ENCODE data around the gene CHRD. TPM values are rescaled to one million over a fixed set of nuclear protein-coding genes. Genes with fewer than 3 reads are reported as not detected.
"Not testable (repeated sequence)": the region's sequence is repeated elsewhere in the genome, so short reads cannot be mapped to it uniquely, and the experiment has no call there.

Gene CHRD
- total and polyA plus RNA-seq, 9 donors = 14.1 to 21.9 (median 17.6) TPM

DNA sequence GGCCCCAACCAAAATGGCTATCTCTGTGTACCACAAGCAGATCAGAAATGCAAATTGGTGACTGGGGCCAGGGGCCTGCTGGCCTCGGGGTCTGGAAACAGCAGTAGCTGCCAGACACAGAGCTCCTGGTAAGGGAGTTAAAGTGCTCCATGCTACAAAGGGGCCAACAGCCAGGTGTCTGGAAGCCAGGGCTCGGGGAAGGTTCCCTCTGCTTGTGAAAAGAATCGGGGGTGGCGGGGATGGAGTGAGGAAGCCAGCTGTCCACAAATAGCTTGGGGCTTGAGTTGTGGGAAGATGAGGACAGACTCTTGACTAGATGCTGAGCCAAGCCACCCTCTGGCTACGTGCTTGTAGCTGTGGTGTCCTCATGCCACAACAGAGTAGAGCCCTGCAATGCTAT, 39.3 kb downstream of the CHRD start:
- peaks cover 29% of the 10 kb centered on the region for H3K4me1 ChIP-seq (ENCODE audit: control insufficient read depth, insufficient read depth, low read length)
- no peak for DNase-seq
- no peak overlapping the region for H3K27ac ChIP-seq (ENCODE audit: low read length)
- no peaks in the 10 kb centered on the region for H3K9me3 ChIP-seq (replicated peaks; ENCODE audit: control insufficient read depth, low read depth, low read length)
- WGBS (ENCODE audit: insufficient coverage) = 47% methylated on average over 4 of the region's 5 CpGs
- H3K27me3 ChIP-seq (ENCODE audit: control insufficient read depth, insufficient read depth, low read length) = no peaks in the 10 kb centered on the region
- H3K36me3 ChIP-seq (ENCODE audit: control insufficient read depth, insufficient read depth, low read length) = no peaks in the 10 kb centered on the region
- no peak overlapping the region for H3K4me3 ChIP-seq (ENCODE audit: low read length)

DNA sequence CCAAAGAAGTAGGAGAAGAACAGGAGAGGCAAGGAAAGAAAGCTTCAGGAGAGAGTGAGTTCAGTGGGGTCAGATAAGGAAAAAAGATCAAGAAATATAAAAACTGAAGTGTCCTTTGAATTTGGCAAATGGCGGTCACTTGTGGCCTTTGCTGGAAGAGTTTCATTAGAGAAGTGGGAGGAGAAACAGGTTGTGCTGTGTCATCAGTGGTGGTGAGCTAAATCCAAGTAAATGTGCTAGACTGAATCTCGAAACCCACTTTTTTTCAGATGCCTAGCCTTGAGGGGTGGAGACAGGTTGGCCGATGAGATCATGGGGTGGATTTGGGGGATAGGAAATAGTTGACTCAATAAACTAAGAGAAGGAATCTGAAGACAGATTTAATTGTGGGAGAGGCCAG, 43.7 kb downstream of the CHRD start:
- H3K4me1 ChIP-seq (ENCODE audit: control insufficient read depth, insufficient read depth, low read length) = peaks cover under 1% of the 10 kb centered on the region
- no peak overlapping the region for H3K4me3 ChIP-seq (ENCODE audit: low read length)
- H3K27me3 ChIP-seq (ENCODE audit: control insufficient read depth, insufficient read depth, low read length) = no peaks in the 10 kb centered on the region
- WGBS (ENCODE audit: insufficient coverage) = 78% methylated on average over 3 of the region's 3 CpGs
- H3K9me3 ChIP-seq (replicated peaks; ENCODE audit: control insufficient read depth, low read depth, low read length) = no peaks in the 10 kb centered on the region
- H3K36me3 ChIP-seq (ENCODE audit: control insufficient read depth, insufficient read depth, low read length) = no peaks in the 10 kb centered on the region
- no peak overlapping the region for H3K27ac ChIP-seq (ENCODE audit: low read length)
- no peak for DNase-seq

DNA sequence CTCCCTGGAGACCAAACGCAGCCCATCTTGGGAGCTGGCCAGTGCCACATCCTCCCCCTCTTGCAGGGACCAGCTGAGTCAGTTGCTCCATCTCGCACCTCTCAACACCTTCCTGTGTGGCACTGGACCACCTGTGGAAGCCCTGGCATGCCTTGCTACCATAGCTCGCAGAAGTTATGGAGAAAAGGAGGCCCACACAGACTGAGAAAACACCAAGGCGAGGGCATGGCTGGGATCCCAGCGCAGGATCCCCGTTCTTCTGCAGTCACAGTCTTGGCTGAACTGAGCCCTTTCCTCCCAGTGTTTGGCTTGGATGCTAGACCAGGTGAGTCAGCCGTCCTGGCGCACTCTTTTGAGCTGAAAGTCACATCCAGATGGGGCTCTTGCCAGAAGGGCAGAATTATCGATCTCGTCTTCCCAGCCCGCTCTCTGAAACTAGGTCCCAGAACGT, 46.9 kb downstream of the CHRD start:
- peaks cover 6% of the 10 kb centered on the region for H3K4me1 ChIP-seq (ENCODE audit: control insufficient read depth, insufficient read depth, low read length)
- no peak for DNase-seq
- WGBS (ENCODE audit: insufficient coverage) = 87% methylated on average over 11 of the region's 12 CpGs
- no peak overlapping the region for H3K27ac ChIP-seq (ENCODE audit: low read length)
- no peaks in the 10 kb centered on the region for H3K9me3 ChIP-seq (replicated peaks; ENCODE audit: control insufficient read depth, low read depth, low read length)
- H3K4me3 ChIP-seq (ENCODE audit: low read length) = no peak overlapping the region
- H3K36me3 ChIP-seq (ENCODE audit: control insufficient read depth, insufficient read depth, low read length) = no peaks in the 10 kb centered on the region
- H3K27me3 ChIP-seq (ENCODE audit: control insufficient read depth, insufficient read depth, low read length) = no peaks in the 10 kb centered on the region

DNA sequence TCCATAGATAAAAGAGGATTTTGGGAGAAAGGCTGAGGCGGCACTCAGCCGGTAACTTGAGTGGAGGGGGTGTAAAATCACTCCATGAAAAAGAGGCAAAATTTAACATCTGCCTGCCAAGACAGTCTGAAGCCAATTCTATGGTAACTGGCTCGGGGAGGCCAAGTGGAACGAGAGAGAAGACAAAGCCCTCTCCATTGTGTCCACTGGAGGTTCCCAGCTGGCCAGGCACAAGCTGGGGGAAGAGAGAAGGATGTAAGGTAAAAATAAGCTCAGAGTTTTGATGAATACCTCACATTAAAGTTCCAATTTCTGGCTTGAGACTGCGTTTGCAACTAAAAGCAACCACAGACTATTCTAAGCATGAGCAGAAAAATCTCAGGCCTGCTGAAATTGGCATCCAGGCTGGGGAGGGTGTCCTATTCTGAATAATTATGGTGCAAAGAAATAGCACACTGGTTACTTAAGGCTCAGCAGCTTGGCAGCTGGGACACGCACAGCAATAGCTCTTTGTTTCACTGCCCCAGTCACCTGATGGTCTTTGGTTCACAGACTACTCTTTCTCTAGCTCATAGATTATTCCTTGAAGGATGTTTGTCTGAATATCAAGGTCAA, 48.8 kb downstream of the CHRD start:
- 60% methylated on average over 2 of the region's 6 CpGs for WGBS (ENCODE audit: insufficient coverage)
- Histone ChIP-seq H3K4me1 (ENCODE audit: control insufficient read depth, insufficient read depth, low read length) (peaks cover 6% of the 10 kb centered on the region), H3K36me3 (ENCODE audit: control insufficient read depth, insufficient read depth, low read length) (no peaks in the 10 kb centered on the region), H3K27me3 (ENCODE audit: control insufficient read depth, insufficient read depth, low read length) (no peaks in the 10 kb centered on the region), H3K9me3 (replicated peaks; ENCODE audit: control insufficient read depth, low read depth, low read length) (no peaks in the 10 kb centered on the region), H3K27ac (ENCODE audit: low read length) (no peak overlapping the region), H3K4me3 (ENCODE audit: low read length) (no peak overlapping the region)
- DNase-seq = peak; percentile 22

DNA sequence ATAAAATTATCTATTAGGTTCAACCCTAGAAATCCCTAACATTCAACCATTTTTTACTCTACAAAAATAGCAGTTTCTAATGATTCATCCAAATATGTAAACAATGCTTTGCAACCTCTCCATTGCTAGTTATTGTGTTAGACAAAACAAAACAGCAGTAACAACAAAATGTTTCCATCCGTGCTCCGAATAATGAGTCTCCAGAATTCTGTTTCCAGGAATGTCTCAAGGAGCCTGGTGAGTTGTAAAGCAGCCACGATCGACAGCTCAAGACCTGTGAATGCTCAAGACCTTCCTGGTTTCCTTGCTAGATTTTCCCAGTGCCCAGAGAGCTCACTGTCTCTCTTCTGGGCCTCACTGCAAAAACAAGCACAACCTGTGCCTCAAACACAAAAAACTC, 49.9 kb downstream of the CHRD start:
- Histone ChIP-seq H3K27me3 (ENCODE audit: control insufficient read depth, insufficient read depth, low read length) (no peaks in the 10 kb centered on the region), H3K27ac (ENCODE audit: low read length) (no peak overlapping the region), H3K9me3 (replicated peaks; ENCODE audit: control insufficient read depth, low read depth, low read length) (no peaks in the 10 kb centered on the region), H3K36me3 (ENCODE audit: control insufficient read depth, insufficient read depth, low read length) (no peaks in the 10 kb centered on the region), H3K4me3 (ENCODE audit: low read length) (no peak overlapping the region), H3K4me1 (ENCODE audit: control insufficient read depth, insufficient read depth, low read length) (peaks cover 6% of the 10 kb centered on the region)
- WGBS (ENCODE audit: insufficient coverage) = 69% methylated on average over 3 of the region's 4 CpGs
- DNase-seq = no peak

DNA sequence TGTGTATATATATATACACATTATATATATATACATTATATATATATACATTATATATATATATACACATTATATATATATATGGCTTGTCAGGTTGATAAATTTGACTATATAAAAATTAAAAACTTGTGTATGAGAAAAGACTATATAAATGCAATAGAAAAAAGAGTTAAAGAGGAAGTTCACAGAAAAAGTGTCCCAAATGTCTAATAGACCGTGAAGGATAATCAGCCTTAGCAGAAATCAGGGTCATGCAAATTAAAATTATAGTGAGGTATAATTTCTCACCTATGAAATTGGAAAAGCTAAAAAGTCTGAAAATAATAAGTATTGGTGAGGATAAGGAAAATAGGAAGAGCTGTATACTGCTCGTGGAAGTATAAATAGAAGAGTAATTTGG, 51.1 kb downstream of the CHRD start:
- Histone ChIP-seq H3K4me1 (ENCODE audit: control insufficient read depth, insufficient read depth, low read length) (peaks cover 6% of the 10 kb centered on the region), H3K27me3 (ENCODE audit: control insufficient read depth, insufficient read depth, low read length) (no peaks in the 10 kb centered on the region), H3K9me3 (replicated peaks; ENCODE audit: control insufficient read depth, low read depth, low read length) (no peaks in the 10 kb centered on the region), H3K27ac (ENCODE audit: low read length) (no peak overlapping the region), H3K36me3 (ENCODE audit: control insufficient read depth, insufficient read depth, low read length) (no peaks in the 10 kb centered on the region), H3K4me3 (ENCODE audit: low read length) (no peak overlapping the region)
- WGBS (ENCODE audit: insufficient coverage) = no CpG with 5 or more reads among the region's 2 CpGs
- no peak for DNase-seq

DNA sequence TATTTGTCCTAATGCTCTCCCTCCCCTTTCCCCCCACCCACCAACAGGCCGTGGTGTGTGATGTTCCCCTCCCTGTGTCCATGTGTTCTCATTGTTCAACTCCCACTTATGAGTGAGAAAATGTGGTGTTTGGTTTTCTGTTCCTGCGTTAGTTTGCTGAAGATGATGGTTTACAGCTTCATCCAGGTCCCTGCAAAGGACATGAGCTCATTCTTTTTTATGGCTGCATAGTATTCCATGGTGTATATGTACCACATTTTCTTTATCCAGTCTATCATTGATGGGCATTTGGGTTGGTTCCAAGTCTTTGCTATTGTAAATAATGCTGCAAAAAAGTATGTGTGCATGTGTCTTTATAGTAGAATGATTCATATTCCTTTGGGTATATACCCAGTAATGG, 53.3 kb downstream of the CHRD start:
- not testable (repeated sequence) for DNase-seq; H3K27me3 ChIP-seq (ENCODE audit: control insufficient read depth, insufficient read depth, low read length); H3K27ac ChIP-seq (ENCODE audit: low read length); H3K4me3 ChIP-seq (ENCODE audit: low read length); H3K4me1 ChIP-seq (ENCODE audit: control insufficient read depth, insufficient read depth, low read length); H3K36me3 ChIP-seq (ENCODE audit: control insufficient read depth, insufficient read depth, low read length); H3K9me3 ChIP-seq (replicated peaks; ENCODE audit: control insufficient read depth, low read depth, low read length)
- no CpG with 5 or more reads among the region's 2 CpGs for WGBS (ENCODE audit: insufficient coverage)

DNA sequence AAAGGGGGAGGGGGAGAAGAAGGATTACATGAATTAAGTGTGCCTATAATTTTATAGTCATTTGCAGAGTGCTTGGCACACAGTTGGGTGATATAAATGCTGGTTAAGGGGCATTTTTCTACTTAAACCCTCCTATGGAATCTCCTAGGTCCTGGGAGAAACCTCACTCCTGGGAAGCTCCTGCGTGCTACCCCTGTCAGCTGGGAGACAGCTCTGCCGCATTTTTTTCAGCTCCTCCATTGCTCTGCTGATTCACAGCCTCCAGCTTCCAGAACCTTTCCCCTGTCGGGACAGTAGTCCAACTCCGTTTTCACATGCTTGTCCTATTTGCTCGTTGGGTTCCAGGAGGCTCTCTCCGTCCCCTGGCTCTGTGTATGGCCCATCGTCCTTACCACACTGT, 59.2 kb downstream of the CHRD start:
- Histone ChIP-seq H3K36me3 (ENCODE audit: control insufficient read depth, insufficient read depth, low read length) (no peaks in the 10 kb centered on the region), H3K27ac (ENCODE audit: low read length) (no peak overlapping the region), H3K9me3 (replicated peaks; ENCODE audit: control insufficient read depth, low read depth, low read length) (no peaks in the 10 kb centered on the region), H3K27me3 (ENCODE audit: control insufficient read depth, insufficient read depth, low read length) (no peaks in the 10 kb centered on the region), H3K4me1 (ENCODE audit: control insufficient read depth, insufficient read depth, low read length) (no peaks in the 10 kb centered on the region), H3K4me3 (ENCODE audit: low read length) (no peak overlapping the region)
- 72% methylated on average over 7 of the region's 7 CpGs for WGBS (ENCODE audit: insufficient coverage)
- DNase-seq = no peak

Other genes starting within 250 kb of the CHRD start
- 32.6 TPM for gene EIF2B5, start 244.7 kb upstream of the CHRD start, total RNA-seq
- 10 to 100 TPM; 35.6 to 41.0 (median 38.5) TPM for gene EIF2B5, start 244.7 kb upstream of the CHRD start, polyA plus RNA-seq (ENCODE audit: insufficient read depth in 1 of 8, insufficient read length in 8 of 8, low replicate concordance in 1 of 8)
- gene DVL3, start 224.7 kb upstream of the CHRD start, total RNA-seq = 37.1 TPM
- gene DVL3, start 224.7 kb upstream of the CHRD start, polyA plus RNA-seq (ENCODE audit: insufficient read depth in 1 of 8, insufficient read length in 8 of 8, low replicate concordance in 1 of 8) = 10 to 100 TPM; 69.4 to 96.9 (median 88.0) TPM
- 130 TPM for gene AP2M1, start 205.2 kb upstream of the CHRD start, total RNA-seq
- 100 to 1,000 TPM; 191 to 255 (median 218) TPM for gene AP2M1, start 205.2 kb upstream of the CHRD start, polyA plus RNA-seq (ENCODE audit: insufficient read depth in 1 of 8, insufficient read length in 8 of 8, low replicate concordance in 1 of 8)
- 33.0 TPM for gene ABCF3, start 193.9 kb upstream of the CHRD start, total RNA-seq
- 10 to 100 TPM; 42.0 to 54.5 (median 48.8) TPM for gene ABCF3, start 193.9 kb upstream of the CHRD start, polyA plus RNA-seq (ENCODE audit: insufficient read depth in 1 of 8, insufficient read length in 8 of 8, low replicate concordance in 1 of 8)
- 0.04 TPM for gene VWA5B2, start 150.5 kb upstream of the CHRD start, total RNA-seq
- 1 to 10 TPM in 1 of 8 donors, under 1 TPM in 7; 0.23 to 1.2 (median 0.42) TPM for gene VWA5B2, start 150.5 kb upstream of the CHRD start, polyA plus RNA-seq (ENCODE audit: insufficient read depth in 1 of 8, insufficient read length in 8 of 8, low replicate concordance in 1 of 8)
- 9.6 TPM for gene ALG3, start 131.1 kb upstream of the CHRD start, total RNA-seq
- 10 to 100 TPM; 21.5 to 28.0 (median 23.2) TPM for gene ALG3, start 131.1 kb upstream of the CHRD start, polyA plus RNA-seq (ENCODE audit: insufficient read depth in 1 of 8, insufficient read length in 8 of 8, low replicate concordance in 1 of 8)
- gene EEF1AKMT4, start 130.4 kb upstream of the CHRD start, total RNA-seq = 1.6 TPM
- 1 to 10 TPM; 1.0 to 2.1 (median 1.6) TPM for gene EEF1AKMT4, start 130.4 kb upstream of the CHRD start, polyA plus RNA-seq (ENCODE audit: insufficient read depth in 1 of 8, insufficient read length in 8 of 8, low replicate concordance in 1 of 8)
- 0.04 TPM for gene CAMK2N2, start 118.5 kb upstream of the CHRD start, total RNA-seq
- under 1 TPM in 2 of 8 donors, not detected in 6; 0.10 to 0.16 TPM for gene CAMK2N2, start 118.5 kb upstream of the CHRD start, polyA plus RNA-seq (ENCODE audit: insufficient read depth in 1 of 8, insufficient read length in 8 of 8, low replicate concordance in 1 of 8)
- not detected for gene ECE2, start 104.0 kb upstream of the CHRD start, total RNA-seq
- not detected for gene ECE2, start 104.0 kb upstream of the CHRD start, polyA plus RNA-seq (ENCODE audit: insufficient read depth in 1 of 8, insufficient read length in 8 of 8, low replicate concordance in 1 of 8)
- 108 TPM for gene PSMD2, start 80.8 kb upstream of the CHRD start, total RNA-seq
- gene PSMD2, start 80.8 kb upstream of the CHRD start, polyA plus RNA-seq (ENCODE audit: insufficient read depth in 1 of 8, insufficient read length in 8 of 8, low replicate concordance in 1 of 8) = 100 to 1,000 TPM; 145 to 200 (median 185) TPM
- 115 TPM for gene EIF4G1, start 65.4 kb upstream of the CHRD start, total RNA-seq
- gene EIF4G1, start 65.4 kb upstream of the CHRD start, polyA plus RNA-seq (ENCODE audit: insufficient read depth in 1 of 8, insufficient read length in 8 of 8, low replicate concordance in 1 of 8) = 100 to 1,000 TPM; 161 to 242 (median 202) TPM
- 9.8 TPM for gene FAM131A, start 42.5 kb upstream of the CHRD start, total RNA-seq
- gene FAM131A, start 42.5 kb upstream of the CHRD start, polyA plus RNA-seq (ENCODE audit: insufficient read depth in 1 of 8, insufficient read length in 8 of 8, low replicate concordance in 1 of 8) = 10 to 100 TPM in 5 of 8 donors, 1 to 10 TPM in 3; 8.4 to 14.9 (median 10.7) TPM
- gene CLCN2, start 18.4 kb upstream of the CHRD start, total RNA-seq = 3.5 TPM
- 1 to 10 TPM; 2.5 to 5.3 (median 3.9) TPM for gene CLCN2, start 18.4 kb upstream of the CHRD start, polyA plus RNA-seq (ENCODE audit: insufficient read depth in 1 of 8, insufficient read length in 8 of 8, low replicate concordance in 1 of 8)
- 53.2 TPM for gene POLR2H, start 18.3 kb upstream of the CHRD start, total RNA-seq
- 10 to 100 TPM; 39.9 to 55.0 (median 48.5) TPM for gene POLR2H, start 18.3 kb upstream of the CHRD start, polyA plus RNA-seq (ENCODE audit: insufficient read depth in 1 of 8, insufficient read length in 8 of 8, low replicate concordance in 1 of 8)
- 0.89 TPM for gene THPO, start 1.8 kb upstream of the CHRD start, total RNA-seq
- 1 to 10 TPM; 1.5 to 2.8 (median 2.1) TPM for gene THPO, start 1.8 kb upstream of the CHRD start, polyA plus RNA-seq (ENCODE audit: insufficient read depth in 1 of 8, insufficient read length in 8 of 8, low replicate concordance in 1 of 8)
- 36.2 TPM for gene EPHB3, start 181.7 kb downstream of the CHRD start, total RNA-seq
- gene EPHB3, start 181.7 kb downstream of the CHRD start, polyA plus RNA-seq (ENCODE audit: insufficient read depth in 1 of 8, insufficient read length in 8 of 8, low replicate concordance in 1 of 8) = 10 to 100 TPM; 36.2 to 62.1 (median 47.6) TPM